Neuronal stem cell (in vitro differentiated cells): ENCODE results near the gene AGFG2.

Source experiments
- DNase-seq: peaks from one replicate; pipeline ENCODE4 v3.0.0-alpha.2; 2013; ENCODE audit warnings: low spot score
- H2AFZ ChIP-seq: one replicate; pipeline ENCODE4 v1.6.1; 2013; ENCODE audit warnings: mild to moderate bottlenecking, low read length, inconsistent platforms
- H2AK5ac ChIP-seq: 2 replicates; pipeline ENCODE4 v1.6.1; 2013; ENCODE audit warnings: low read depth, mild to moderate bottlenecking, inconsistent platforms, low read length, moderate library complexity, mixed read lengths
- H2BK120ac ChIP-seq: 2 replicates; pipeline ENCODE4 v1.6.1; 2013; ENCODE audit warnings: low read depth, mild to moderate bottlenecking, inconsistent platforms, low read length, moderate library complexity, mixed read lengths
- H2BK12ac ChIP-seq: one replicate; pipeline ENCODE4 v1.6.1; 2013; ENCODE audit warnings: low read length, inconsistent platforms
- H2BK15ac ChIP-seq: 2 replicates; pipeline ENCODE4 v1.6.1; 2013; ENCODE audit warnings: mild to moderate bottlenecking, low read length, inconsistent platforms, mixed read lengths
- H2BK5ac ChIP-seq: one replicate; pipeline ENCODE4 v1.6.1; 2013; ENCODE audit warnings: inconsistent platforms, mild to moderate bottlenecking, low read length, moderate library complexity
- H3K14ac ChIP-seq: one replicate; pipeline ENCODE4 v1.6.1; 2013; ENCODE audit warnings: low read length, inconsistent platforms
- H3K18ac ChIP-seq: 2 replicates; pipeline ENCODE4 v1.6.1; 2013; ENCODE audit warnings: low read length, inconsistent platforms
- H3K23ac ChIP-seq: 2 replicates; pipeline ENCODE4 v1.6.1; 2013; ENCODE audit warnings: low read depth, mild to moderate bottlenecking, mixed read lengths, low read length, inconsistent platforms; ENCODE audit not compliant: poor library complexity
- H3K27ac ChIP-seq: replicated peaks from 3 replicates; pipeline ENCODE4 v1.5.1; 2013; ENCODE audit warnings: low read length, inconsistent platforms
- H3K27me3 ChIP-seq, 3 experiments: 2 replicates each; pipeline ENCODE4 v1.6.1; 2013; ENCODE audit warnings: low read length in 3 of 3, mild to moderate bottlenecking in 2 of 3, inconsistent platforms in 1 of 3, low read depth in 1 of 3, mixed read lengths in 1 of 3, moderate library complexity in 1 of 3; ENCODE audit not compliant: control insufficient read depth in 3 of 3, insufficient read depth in 3 of 3
- H3K36me3 ChIP-seq, 2 donors: replicated peaks in 1 of 2; 2 replicates each; pipeline ENCODE4 v1.6.1; 2013; ENCODE audit warnings: low read length in 2 of 2; ENCODE audit not compliant: control insufficient read depth in 2 of 2, insufficient read depth in 2 of 2
- H3K4ac ChIP-seq: 2 replicates; pipeline ENCODE4 v1.6.1; 2013; ENCODE audit warnings: inconsistent platforms, mild to moderate bottlenecking, low read length, moderate library complexity
- H3K4me1 ChIP-seq, 2 donors: 1 replicate in 1 of 2; 2 replicates in 1 of 2; pipeline ENCODE4 v1.6.1; 2013; ENCODE audit warnings: low read length in 2 of 2, low read depth in 1 of 2; ENCODE audit not compliant: control insufficient read depth in 2 of 2, insufficient read depth in 1 of 2
- H3K4me2 ChIP-seq: one replicate; pipeline ENCODE4 v1.6.1; 2013; ENCODE audit warnings: mild to moderate bottlenecking, low read length, inconsistent platforms; ENCODE audit not compliant: insufficient read depth, poor library complexity, severe bottlenecking
- H3K4me3 ChIP-seq, 2 donors: 2 replicates each; pipeline ENCODE4 v1.5.1; 2013; ENCODE audit warnings: low read length in 2 of 2, mild to moderate bottlenecking in 2 of 2, inconsistent platforms in 1 of 2, moderate library complexity in 1 of 2
- H3K79me1 ChIP-seq: one replicate; pipeline ENCODE4 v1.6.1; 2013; ENCODE audit warnings: low read depth, mild to moderate bottlenecking, inconsistent platforms, low read length, moderate library complexity
- H3K9ac ChIP-seq: one replicate; pipeline ENCODE4 v1.6.1; 2013; ENCODE audit warnings: mild to moderate bottlenecking, low read depth, low read length, inconsistent platforms; ENCODE audit not compliant: poor library complexity
- H3K9me3 ChIP-seq, 2 donors: replicated peaks in 1 of 2; 2 replicates each; pipeline versions ENCODE3 to v1.6.1; 2013; ENCODE audit warnings: low read length in 2 of 2, mild to moderate bottlenecking in 2 of 2, inconsistent platforms in 1 of 2, low read depth in 1 of 2, mixed read lengths in 1 of 2, moderate library complexity in 1 of 2; ENCODE audit not compliant: control insufficient read depth in 2 of 2, insufficient read depth in 1 of 2
- H4K8ac ChIP-seq: one replicate; pipeline ENCODE4 v1.6.1; 2013; ENCODE audit warnings: low read depth, mild to moderate bottlenecking, inconsistent platforms, low read length, moderate library complexity
- H4K91ac ChIP-seq: one replicate; pipeline ENCODE4 v1.6.1; 2013; ENCODE audit warnings: low read length, low read depth, mild to moderate bottlenecking, inconsistent platforms; ENCODE audit not compliant: poor library complexity
- WGBS, 2 donors: extraction: QIAGEN DNeasy Blood & Tissue Kit; methylation state at CpG; one replicate each; pipeline ENCODE4 v1.1.7; 2013; ENCODE audit warnings: missing lambda C conversion rate in 2 of 2, mixed read lengths in 1 of 2; ENCODE audit not compliant: insufficient read length in 2 of 2, insufficient replicate concordance in 1 of 2; ENCODE audit errors: extremely low coverage in 2 of 2; 5-methylcytosine and 5-hydroxymethylcytosine counted together

The AGFG2 gene

GRCh38 chr7:100611983-100612729 is 73.2 kb downstream of the AGFG2 start, which contains the start of gene MOSPD3:
Gene MOSPD3, plus strand, starts transcription at chr7:100612540. Its CDS starts 252 bp downstream, at chr7:100612792.
- peak; percentile 99 for DNase-seq
- Histone ChIP-seq H2AFZ (peak within 1 kb of the TSS; percentile 92), H3K4me3 (peak within 1 kb of the TSS; percentile 60 to 87), H3K9me3 (no peaks in the 10 kb centered on the region), H3K4me1 (peaks cover 3 to 6% of the 10 kb centered on the region in 2 donors), H3K4me2 (peak within 1 kb of the TSS; percentile 94), H3K14ac (no peak within 1 kb of the TSS), H2BK15ac (peak within 1 kb of the TSS; percentile 28), H2BK12ac (no peak within 1 kb of the TSS), H2BK5ac (no peak within 1 kb of the TSS), H3K4ac (no peak within 1 kb of the TSS), H4K8ac (no peak within 1 kb of the TSS), H3K9ac (peak within 1 kb of the TSS; percentile 85), H3K23ac (peak within 1 kb of the TSS; percentile 22), H3K27ac (peak within 1 kb of the TSS; percentile 80), H3K79me1 (no peaks in the 10 kb centered on the region), H3K27me3 (peaks cover 0 to 2% (median 0%) of the 10 kb centered on the region in 3 experiments), H2BK120ac (no peak within 1 kb of the TSS), H4K91ac (no peak within 1 kb of the TSS), H3K18ac (peak within 1 kb of the TSS; percentile 83), H2AK5ac (peak within 1 kb of the TSS; percentile 58), H3K36me3 (peaks cover 0 to 9% of the 10 kb centered on the region in 2 donors)
- no CpG with 5 or more reads among the region's 61 CpGs for WGBS, 2 donors

- Histone ChIP-seq H3K9me3 (no peaks in the 10 kb centered on the region), H2AK5ac (peak overlapping the region; percentile 23)
- no CpG with 5 or more reads among the region's 29 CpGs for WGBS, 2 donors
Measured at GRCh38 chr7:100612730-100613390, 73.9 kb downstream of the AGFG2 start.

GRCh38 chr7:100613412-100614175 is 74.6 kb downstream of the AGFG2 start:
- H2AK5ac ChIP-seq: peak overlapping the region; percentile 23
- peak overlapping the region; percentile 22 for H3K23ac ChIP-seq
- no peak overlapping the region for H3K14ac ChIP-seq
- no peaks in the 10 kb centered on the region for H3K9me3 ChIP-seq
- no peak overlapping the region for H2BK5ac ChIP-seq
- WGBS, 2 donors: no CpG with 5 or more reads among the region's 13 CpGs
- H3K27me3 ChIP-seq: no peaks in the 10 kb centered on the region
- H2BK12ac ChIP-seq: no peak overlapping the region
- H2BK120ac ChIP-seq: no peak overlapping the region
- H3K18ac ChIP-seq: no peak overlapping the region
- H4K8ac ChIP-seq: no peak overlapping the region
- H3K4me2 ChIP-seq: no peak overlapping the region
- no peaks in the 10 kb centered on the region for H3K79me1 ChIP-seq
- H3K4me3 ChIP-seq: peak overlapping the region in 1 of 2 donors; percentile 60
- peaks cover 3 to 6% of the 10 kb centered on the region in 2 donors for H3K4me1 ChIP-seq
- H2AFZ ChIP-seq: no peak overlapping the region
- H2BK15ac ChIP-seq: no peak overlapping the region
- no peak overlapping the region for H4K91ac ChIP-seq
- no peak for DNase-seq
- H3K27ac ChIP-seq: no peak overlapping the region
- H3K4ac ChIP-seq: no peak overlapping the region
- no peak overlapping the region for H3K9ac ChIP-seq
- peaks cover 0 to 9% of the 10 kb centered on the region in 2 donors for H3K36me3 ChIP-seq

More at GRCh38 chr7:100612730-100613390, 73.9 kb downstream of the AGFG2 start:
- Histone ChIP-seq H3K23ac (peak overlapping the region; percentile 15), H3K36me3 (peaks cover 0 to 9% of the 10 kb centered on the region in 2 donors), H3K14ac (no peak overlapping the region), H3K27me3 (no peaks in the 10 kb centered on the region), H2AFZ (peak overlapping the region; percentile 92), H3K4me3 (peak overlapping the region; percentile 60 to 76), H2BK15ac (peak overlapping the region; percentile 28), H3K9ac (peak overlapping the region; percentile 85), H4K8ac (no peak overlapping the region), H2BK5ac (no peak overlapping the region), H3K79me1 (no peaks in the 10 kb centered on the region), H3K4me2 (peak overlapping the region; percentile 94), H2BK120ac (no peak overlapping the region), H3K18ac (peak overlapping the region; percentile 58), H3K27ac (no peak overlapping the region), H4K91ac (no peak overlapping the region), H3K4ac (no peak overlapping the region), H2BK12ac (no peak overlapping the region), H3K4me1 (peaks cover 3 to 6% of the 10 kb centered on the region in 2 donors)
- DNase-seq: no peak
